ENCODE results near the gene OR13C5.

GRCh38 chr9:104635456-104635855 lies 36.2 kb upstream of the OR13C5 start:
- TF ChIP-seq POLR2AphosphoS5 (IDR thresholded peaks at IDR 0.05) (no peak), POLR2A (IDR thresholded peaks at IDR 0.05) (no peak), CTCF (IDR thresholded peaks at IDR 0.05 in 8 of 11, conservative IDR thresholded peaks at IDR 0.05 in 3 of 11) (no peak)
